ENCODE data around the gene GOLGA6L4. TPM values are rescaled to one million over a fixed set of nuclear protein-coding genes. Genes with fewer than 3 reads are reported as not detected.
"Not testable (repeated sequence)": the region's sequence is repeated elsewhere in the genome, so short reads cannot be mapped to it uniquely, and the experiment has no call there.

Gene GOLGA6L4
- total RNA-seq: 0.52 TPM

GRCh38 chr15:84235573-84235972 is at the start of gene GOLGA6L4:
Gene GOLGA6L4, plus strand, starts transcription at chr15:84235773. Its CDS starts 62 bp downstream, at chr15:84235835.
- not testable (repeated sequence) for H3K4me1 ChIP-seq (ENCODE audit: control insufficient read depth in 3 of 3, insufficient read depth in 3 of 3, low read length in 3 of 3); H3K36me3 ChIP-seq (ENCODE audit: control insufficient read depth in 3 of 3, insufficient read depth in 3 of 3, low read length in 3 of 3); H3K9me3 ChIP-seq (ENCODE audit: control insufficient read depth in 3 of 3, low read length in 3 of 3); H3K27ac ChIP-seq (ENCODE audit: low read depth, low read length); H3K4me3 ChIP-seq (ENCODE audit: low read length in 3 of 3); H3K9ac ChIP-seq (ENCODE audit: low read depth in 1 of 3, low read length in 3 of 3); H3K27me3 ChIP-seq (ENCODE audit: control insufficient read depth in 3 of 3, insufficient read depth in 3 of 3, low read length in 3 of 3)

DNA sequence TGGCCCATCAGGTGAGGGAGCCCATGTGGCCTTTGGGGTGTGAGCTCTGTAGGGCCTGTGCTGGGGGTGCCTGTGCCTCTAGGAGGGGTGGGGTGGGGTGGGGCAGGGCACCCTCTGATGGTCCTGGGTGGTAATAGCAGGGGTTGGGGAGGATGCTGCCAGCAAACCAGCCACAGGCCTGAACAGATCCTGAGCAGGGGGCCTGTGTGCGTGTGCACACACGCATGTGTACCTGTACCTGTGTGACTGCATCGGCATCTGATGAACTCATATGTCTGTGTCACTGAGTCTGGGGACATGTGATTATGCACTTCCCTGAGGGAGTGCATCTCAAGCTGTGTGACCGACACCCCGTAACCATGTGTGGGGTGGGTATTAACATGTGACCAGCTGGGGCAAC is 42.6 kb upstream of the GOLGA6L4 start:
- H3K9me3 ChIP-seq (ENCODE audit: control insufficient read depth in 3 of 3, low read length in 3 of 3); H3K4me1 ChIP-seq (ENCODE audit: control insufficient read depth in 3 of 3, insufficient read depth in 3 of 3, low read length in 3 of 3); H3K4me3 ChIP-seq (ENCODE audit: low read length in 3 of 3); H3K27ac ChIP-seq (ENCODE audit: low read depth, low read length); H3K36me3 ChIP-seq (ENCODE audit: control insufficient read depth in 3 of 3, insufficient read depth in 3 of 3, low read length in 3 of 3); H3K27me3 ChIP-seq (ENCODE audit: control insufficient read depth in 3 of 3, insufficient read depth in 3 of 3, low read length in 3 of 3); H3K9ac ChIP-seq (ENCODE audit: low read depth in 1 of 3, low read length in 3 of 3): not testable (repeated sequence)

GRCh38 chr15:84195603-84196002 is 40.0 kb upstream of the GOLGA6L4 start:
- H3K27ac ChIP-seq (ENCODE audit: low read depth, low read length); H3K36me3 ChIP-seq (ENCODE audit: control insufficient read depth in 3 of 3, insufficient read depth in 3 of 3, low read length in 3 of 3); H3K27me3 ChIP-seq (ENCODE audit: control insufficient read depth in 3 of 3, insufficient read depth in 3 of 3, low read length in 3 of 3): not testable (repeated sequence)

DNA sequence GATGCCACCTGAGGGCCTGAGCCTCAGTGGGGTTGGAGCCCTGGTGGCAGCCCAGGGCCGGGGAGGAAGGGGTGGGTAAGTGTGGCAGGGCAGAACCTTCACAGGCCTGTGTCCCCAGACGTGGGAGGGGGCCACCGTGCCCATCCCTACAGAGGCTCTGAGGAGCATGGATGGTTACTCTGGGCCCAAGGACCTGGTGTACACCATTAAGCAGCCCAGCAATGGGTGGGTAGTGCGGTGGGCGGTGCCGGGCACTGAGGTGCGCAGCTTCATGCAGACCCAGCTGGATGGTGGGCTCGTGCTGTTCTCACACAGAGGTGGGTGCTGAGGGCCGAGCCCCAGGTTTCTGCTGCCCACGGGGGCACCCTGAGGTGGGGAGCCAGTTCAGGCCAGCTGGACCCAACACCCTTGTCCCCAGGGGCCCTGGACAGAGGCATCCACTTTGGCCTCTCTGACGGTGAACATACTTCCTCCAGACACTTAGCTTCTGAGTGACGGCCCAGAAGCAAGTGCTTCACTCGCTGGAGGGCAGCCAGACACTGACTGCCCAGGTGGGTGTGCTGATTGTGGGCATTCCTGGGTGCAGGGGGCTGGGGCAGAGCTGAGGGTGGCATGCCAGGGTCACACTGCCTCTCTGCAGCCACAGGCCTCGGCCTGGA is 38.9 kb upstream of the GOLGA6L4 start:
- not testable (repeated sequence) for H3K36me3 ChIP-seq (ENCODE audit: control insufficient read depth in 3 of 3, insufficient read depth in 3 of 3, low read length in 3 of 3); H3K4me3 ChIP-seq (ENCODE audit: low read length in 3 of 3); H3K9ac ChIP-seq (ENCODE audit: low read depth in 1 of 3, low read length in 3 of 3); H3K27me3 ChIP-seq (ENCODE audit: control insufficient read depth in 3 of 3, insufficient read depth in 3 of 3, low read length in 3 of 3); H3K27ac ChIP-seq (ENCODE audit: low read depth, low read length); H3K4me1 ChIP-seq (ENCODE audit: control insufficient read depth in 3 of 3, insufficient read depth in 3 of 3, low read length in 3 of 3); H3K9me3 ChIP-seq (ENCODE audit: control insufficient read depth in 3 of 3, low read length in 3 of 3)

More at GRCh38 chr15:84195603-84196002, 40.0 kb upstream of the GOLGA6L4 start:
- not testable (repeated sequence) for H3K4me1 ChIP-seq (ENCODE audit: control insufficient read depth in 3 of 3, insufficient read depth in 3 of 3, low read length in 3 of 3); H3K9ac ChIP-seq (ENCODE audit: low read depth in 1 of 3, low read length in 3 of 3); H3K4me3 ChIP-seq (ENCODE audit: low read length in 3 of 3); H3K9me3 ChIP-seq (ENCODE audit: control insufficient read depth in 3 of 3, low read length in 3 of 3)

GRCh38 chr15:84199865-84200264 is 35.7 kb upstream of the GOLGA6L4 start:
- H3K36me3 ChIP-seq (ENCODE audit: control insufficient read depth in 3 of 3, insufficient read depth in 3 of 3, low read length in 3 of 3); H3K4me1 ChIP-seq (ENCODE audit: control insufficient read depth in 3 of 3, insufficient read depth in 3 of 3, low read length in 3 of 3); H3K9me3 ChIP-seq (ENCODE audit: control insufficient read depth in 3 of 3, low read length in 3 of 3); H3K27ac ChIP-seq (ENCODE audit: low read depth, low read length); H3K4me3 ChIP-seq (ENCODE audit: low read length in 3 of 3); H3K27me3 ChIP-seq (ENCODE audit: control insufficient read depth in 3 of 3, insufficient read depth in 3 of 3, low read length in 3 of 3); H3K9ac ChIP-seq (ENCODE audit: low read depth in 1 of 3, low read length in 3 of 3): not testable (repeated sequence)

GRCh38 chr15:84246441-84246840 is 10.9 kb downstream of the GOLGA6L4 start:
- H3K36me3 ChIP-seq (ENCODE audit: control insufficient read depth in 3 of 3, insufficient read depth in 3 of 3, low read length in 3 of 3); H3K4me3 ChIP-seq (ENCODE audit: low read length in 3 of 3); H3K27me3 ChIP-seq (ENCODE audit: control insufficient read depth in 3 of 3, insufficient read depth in 3 of 3, low read length in 3 of 3); H3K9me3 ChIP-seq (ENCODE audit: control insufficient read depth in 3 of 3, low read length in 3 of 3); H3K9ac ChIP-seq (ENCODE audit: low read depth in 1 of 3, low read length in 3 of 3); H3K27ac ChIP-seq (ENCODE audit: low read depth, low read length); H3K4me1 ChIP-seq (ENCODE audit: control insufficient read depth in 3 of 3, insufficient read depth in 3 of 3, low read length in 3 of 3): not testable (repeated sequence)

Small RNA genes lying within 50 kb of the gene (small RNA-seq; reads per million reads assigned to genes)
- gene RN7SL331P: not detected
- not detected for gene UBE2Q2P8
